Tibial artery (tissue), 4 donors: ENCODE results near the gene GHITM.
"Not testable (repeated sequence)": the region's sequence is repeated elsewhere in the genome, so short reads cannot be mapped to it uniquely, and the experiment has no call there.

ENCODE experiments used
- DNase-seq, 2 donors: peaks; one replicate each; pipeline ENCODE4 v3.0.0-alpha.2; 2019
- H3K27ac ChIP-seq, 2 donors: fragments of 200-600 bp; sonication (generic) in 1 of 2; 1 replicate in 1 of 2; 2 replicates in 1 of 2; pipeline ENCODE4 v1.5.1; 2018 to 2019; ENCODE audit warnings: mild to moderate bottlenecking in 1 of 2
- H3K27me3 ChIP-seq, 2 donors: fragments of 200-600 bp; sonication (generic) in 1 of 2; one replicate each; pipeline versions ENCODE4 v1.5.1 to v1.6.0; 2016 to 2019
- H3K36me3 ChIP-seq, 3 donors: fragments of 200-600 bp; sonication (generic) in 2 of 3; one replicate each; pipeline ENCODE4 v1.5.1; 2016 to 2019; ENCODE audit warnings: mild to moderate bottlenecking in 2 of 3
- H3K4me1 ChIP-seq, 4 donors: fragments of 200-600 bp; sonication (generic) in 2 of 4; 1 replicate in 3 of 4; 2 replicates in 1 of 4; pipeline ENCODE4 v1.5.1; 2016 to 2019
- H3K4me3 ChIP-seq, 2 donors: fragments of 200-600 bp; sonication (generic) in 1 of 2; 1 replicate in 1 of 2; 2 replicates in 1 of 2; pipeline ENCODE4 v1.5.1; 2018 to 2019; ENCODE audit warnings: mild to moderate bottlenecking in 2 of 2
- H3K9me3 ChIP-seq, 3 donors: fragments of 200-600 bp; sonication (generic) in 1 of 3; one replicate each; pipeline ENCODE4 v1.5.1; 2016 to 2019
- CTCF ChIP-seq, 2 experiments: fragments of 200-600 bp in 1 of 2; fragments of 450-650 bp in 1 of 2; IDR thresholded peaks; one replicate each; pipeline ENCODE4 v1.5.1; 2017 to 2019; ENCODE audit warnings: antibody characterized with exemption in 2 of 2, mild to moderate bottlenecking in 1 of 2, moderate library complexity in 1 of 2
- intact Hi-C: fragments of 100-400 bp; cut with DNase I; formaldehyde crosslinking; loops from one replicate; pipeline ENCODE4 v1.15.0; 2023; ENCODE audit warnings: low total_unique reads

Gene GHITM

GRCh38 chr10:84108797-84109196 is 30.5 kb upstream of the GHITM start:
- H3K9me3 ChIP-seq = no peaks in the 10 kb centered on the region
- intact Hi-C loops = no loop called here
- H3K27me3 ChIP-seq = no peaks in the 10 kb centered on the region
- no peak for DNase-seq
- no peaks in the 10 kb centered on the region for H3K4me1 ChIP-seq
- no peaks in the 10 kb centered on the region for H3K36me3 ChIP-seq
- TF ChIP-seq CTCF (IDR thresholded peaks at IDR 0.05) = no peak
- H3K27ac ChIP-seq = no peak overlapping the region
- no peak overlapping the region for H3K4me3 ChIP-seq

- H3K9me3 ChIP-seq, H3K4me3 ChIP-seq, H3K36me3 ChIP-seq, DNase-seq, H3K27me3 ChIP-seq, intact Hi-C loops, H3K4me1 ChIP-seq, H3K27ac ChIP-seq: not testable (repeated sequence)
Observed at GRCh38 chr10:84109772-84110171, 29.5 kb upstream of the GHITM start.

- H3K36me3 ChIP-seq, H3K27ac ChIP-seq, H3K4me3 ChIP-seq, DNase-seq, H3K9me3 ChIP-seq, intact Hi-C loops, H3K4me1 ChIP-seq, H3K27me3 ChIP-seq: not testable (repeated sequence)
Observed at GRCh38 chr10:84113468-84113867, 25.8 kb upstream of the GHITM start.

GRCh38 chr10:84114088-84114667 is 25.1 kb upstream of the GHITM start:
- TF ChIP-seq CTCF (IDR thresholded peaks at IDR 0.05) = no peak
- no peak for DNase-seq
- Histone ChIP-seq H3K4me3 (no peak overlapping the region), H3K36me3 (no peaks in the 10 kb centered on the region), H3K27me3 (no peaks in the 10 kb centered on the region), H3K9me3 (no peaks in the 10 kb centered on the region), H3K27ac (no peak overlapping the region), H3K4me1 (no peaks in the 10 kb centered on the region)
- intact Hi-C loops = no loop called here

- H3K9me3 ChIP-seq, H3K4me3 ChIP-seq, intact Hi-C loops, H3K27me3 ChIP-seq, DNase-seq, H3K4me1 ChIP-seq, H3K36me3 ChIP-seq, H3K27ac ChIP-seq: not testable (repeated sequence)
Observed at GRCh38 chr10:84117204-84117603, 22.1 kb upstream of the GHITM start.

GRCh38 chr10:84117686-84118394 is 21.5 kb upstream of the GHITM start:
- Histone ChIP-seq H3K27ac (no peak overlapping the region), H3K36me3 (no peaks in the 10 kb centered on the region), H3K4me1 (no peaks in the 10 kb centered on the region), H3K4me3 (no peak overlapping the region), H3K27me3 (no peaks in the 10 kb centered on the region), H3K9me3 (no peaks in the 10 kb centered on the region)
- no peak for TF ChIP-seq CTCF (IDR thresholded peaks at IDR 0.05)
- no peak for DNase-seq
- intact Hi-C loops = no loop called here

- no peak for DNase-seq
- no peaks in the 10 kb centered on the region for H3K36me3 ChIP-seq
- no peak for TF ChIP-seq CTCF (IDR thresholded peaks at IDR 0.05)
- intact Hi-C loops = no loop called here
- no peak overlapping the region for H3K27ac ChIP-seq
- H3K4me1 ChIP-seq = no peaks in the 10 kb centered on the region
- H3K9me3 ChIP-seq = no peaks in the 10 kb centered on the region
- no peak overlapping the region for H3K4me3 ChIP-seq
- no peaks in the 10 kb centered on the region for H3K27me3 ChIP-seq
Observed at GRCh38 chr10:84118395-84119006, 20.8 kb upstream of the GHITM start.
